Activated CD4-positive, alpha-beta T cell treated with anti-CD3 and anti-CD28 coated beads, Interleukin-2, amount 10 ng/mL, durations not matched to agents 7 days and 5 days (primary cell): Measurements from ENCODE around the gene POLQ. TPM values are rescaled to one million over a fixed set of nuclear protein-coding genes. Genes with fewer than 3 reads are reported as not detected.

ENCODE experiments used
- CTCF ChIA-PET: fragments of 350-600 bp; sonication (Branson Sonifier 250); formaldehyde crosslinking; loops from one replicate; lab custom pipeline; 2021; ENCODE audit warnings: antibody characterized with exemption; lab: Charles Lee
- POLR2A ChIA-PET: fragments of 350-600 bp; sonication (Branson Sonifier 250); formaldehyde crosslinking; loops from one replicate; lab custom pipeline; 2021; ENCODE audit warnings: antibody characterized with exemption; lab: Charles Lee
- DNase-seq: peaks from one replicate; pipeline ENCODE4 v3.0.0-alpha.2; 2020
- H3K27ac Mint-ChIP-seq: one replicate; pipeline ENCODE4 v1.8.0; 2021; ENCODE audit warnings: mild to moderate bottlenecking, moderate library complexity, mixed read lengths
- H3K27me3 Mint-ChIP-seq: one replicate; pipeline ENCODE4 v1.8.0; 2021; ENCODE audit warnings: mixed read lengths
- H3K36me3 Mint-ChIP-seq: one replicate; pipeline ENCODE4 v1.8.0; 2021; ENCODE audit warnings: low read depth, mixed read lengths
- H3K4me1 Mint-ChIP-seq: one replicate; pipeline ENCODE4 v1.8.0; 2021; ENCODE audit warnings: mixed read lengths
- H3K4me3 Mint-ChIP-seq: one replicate; pipeline ENCODE4 v1.8.0; 2021; ENCODE audit warnings: mild to moderate bottlenecking, moderate library complexity, mixed read lengths
- H3K9me3 Mint-ChIP-seq: one replicate; pipeline ENCODE4 v1.8.0; 2021; ENCODE audit warnings: mixed read lengths
- total RNA-seq, 2 experiments: library from RNA; stranded (reverse); gene quantifications; one replicate each; pipeline ENCODE4 v1.2.3, GENCODE V29; 2021

POLQ gene
- total RNA-seq, 2 experiments from 2014 or later: 29.0 to 32.1 TPM

DNA sequence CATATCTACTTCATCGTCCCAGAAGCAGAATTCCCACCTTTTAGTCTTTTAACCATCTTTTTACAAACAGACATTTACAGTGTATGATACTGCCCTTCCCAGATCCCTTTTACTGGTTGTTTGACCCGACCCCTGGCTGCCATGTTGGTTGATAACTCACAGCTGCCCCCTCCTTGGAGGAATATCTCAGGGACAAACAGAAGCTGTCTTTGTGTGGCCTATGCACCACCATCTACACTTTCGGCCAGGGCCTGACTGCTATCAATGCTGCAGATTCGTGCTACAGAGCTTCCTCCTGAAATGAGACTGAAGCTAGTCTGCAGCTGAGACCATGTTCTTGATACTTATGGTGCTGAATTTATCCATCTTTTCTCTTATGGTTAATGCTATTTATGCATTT is 6.6 kb upstream of the POLQ start:
- H3K36me3 Mint-ChIP-seq: no peaks in the 10 kb centered on the region
- no peak overlapping the region for H3K4me3 Mint-ChIP-seq
- ChIA-PET CTCF (no interaction called here), POLR2A (interaction anchor here (0.6 kb wide), 1 partner anchor 68 kb away, joined by 3 read pairs; no protein-coding TSS in a partner anchor)
- no peak overlapping the region for H3K27ac Mint-ChIP-seq
- peaks cover 5% of the 10 kb centered on the region for H3K4me1 Mint-ChIP-seq
- no peaks in the 10 kb centered on the region for H3K9me3 Mint-ChIP-seq
- DNase-seq: no peak
- peaks cover 1% of the 10 kb centered on the region for H3K27me3 Mint-ChIP-seq

DNA sequence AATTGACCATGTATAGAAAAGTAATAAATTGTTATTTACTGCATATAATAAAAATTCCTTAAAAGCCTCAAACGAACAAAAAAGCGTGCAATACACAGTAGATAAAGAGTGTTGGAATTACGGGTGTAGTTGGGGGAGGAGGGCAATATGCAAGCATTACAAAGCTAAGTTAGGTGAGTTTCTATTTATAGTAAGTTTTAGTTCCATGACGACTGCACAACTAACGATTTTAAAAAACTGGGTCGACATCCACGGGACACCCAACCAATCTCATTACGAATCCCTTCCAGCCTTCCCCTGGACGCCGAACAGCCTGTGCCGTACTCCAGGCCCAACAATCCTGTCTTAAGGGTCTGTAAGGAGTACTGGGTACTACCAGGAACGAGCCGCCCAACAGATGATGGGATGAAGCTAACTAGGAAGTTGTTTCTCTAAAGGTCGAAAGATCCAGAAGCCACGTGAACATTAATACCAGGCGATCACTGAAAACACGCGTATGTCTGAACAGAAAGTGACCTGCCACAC is 677 bp downstream of the POLQ start:
- POLR2A ChIA-PET: interaction anchor here (0.6 kb wide), 1 partner anchor 116 kb away, joined by 3 read pairs; the partner anchor contains the start of gene HCLS1
- DNase-seq: peak; percentile 27
- Mint-ChIP-seq H3K36me3 (peaks cover 31% of the 10 kb centered on the region), H3K27ac (peak overlapping the region; percentile 94), H3K27me3 (no peaks in the 10 kb centered on the region), H3K4me1 (peaks cover 45% of the 10 kb centered on the region), H3K4me3 (peak overlapping the region; percentile 93), H3K9me3 (no peaks in the 10 kb centered on the region)
- CTCF ChIA-PET: interaction anchor here (0.6 to 2.2 kb wide), 5 partner anchors 19 to 1358 kb away, joined by 3 to 5 read pairs (median 3); no protein-coding TSS in a partner anchor

DNA sequence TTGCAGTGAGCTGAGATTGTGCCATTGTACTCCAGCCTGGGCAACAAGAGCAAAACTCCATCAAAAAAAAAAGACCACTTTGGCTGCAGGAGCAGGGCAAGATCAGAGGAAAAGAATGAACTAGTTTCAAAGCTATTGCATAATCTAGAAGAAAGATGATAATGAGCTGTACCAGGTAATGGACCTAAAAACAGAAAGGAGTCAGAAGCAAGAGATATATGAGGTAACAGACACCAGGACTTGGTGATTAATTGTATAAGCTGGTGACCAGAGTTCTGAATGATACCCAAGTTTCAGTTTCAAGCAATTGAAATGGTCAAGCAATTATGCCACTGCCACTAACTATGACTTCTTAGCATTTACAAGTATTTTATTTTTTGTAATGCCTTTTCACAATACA is 2.9 kb downstream of the POLQ start:
- ChIA-PET POLR2A (no interaction called here), CTCF (interaction anchor here (0.8 to 1.0 kb wide), 2 partner anchors 13 to 118 kb away, joined by 3 read pairs; partner anchors contain the start of gene HCLS1)
- Mint-ChIP-seq H3K27me3 (no peaks in the 10 kb centered on the region), H3K4me1 (peaks cover 50% of the 10 kb centered on the region), H3K9me3 (no peaks in the 10 kb centered on the region), H3K27ac (peak overlapping the region; percentile 54), H3K36me3 (peaks cover 43% of the 10 kb centered on the region), H3K4me3 (no peak overlapping the region)
- DNase-seq: no peak

DNA sequence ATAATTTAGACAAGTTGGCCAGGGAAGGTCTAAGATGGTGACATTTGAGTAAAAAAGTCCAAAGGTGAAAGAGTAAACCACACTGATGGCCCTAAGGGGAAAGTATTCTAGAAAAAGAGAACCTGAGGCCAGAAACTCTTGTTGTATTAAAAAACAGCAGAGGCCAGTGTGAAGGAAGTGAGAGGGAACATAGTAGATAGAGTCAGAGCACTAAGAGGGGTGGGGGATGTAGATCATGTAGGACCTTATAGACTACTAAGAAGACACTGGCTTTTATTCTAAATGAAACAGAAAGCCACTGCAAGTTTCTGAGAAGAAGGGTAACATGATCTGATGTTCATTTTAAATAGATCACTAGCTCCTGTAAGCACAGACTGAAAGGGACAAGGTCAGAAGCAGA is 14.5 kb downstream of the POLQ start:
- Mint-ChIP-seq H3K27me3 (no peaks in the 10 kb centered on the region), H3K4me1 (peaks cover 9% of the 10 kb centered on the region), H3K36me3 (peaks cover 43% of the 10 kb centered on the region), H3K9me3 (no peaks in the 10 kb centered on the region), H3K4me3 (no peak overlapping the region), H3K27ac (no peak overlapping the region)
- CTCF ChIA-PET: no interaction called here
- POLR2A ChIA-PET: no interaction called here
- no peak for DNase-seq

- Mint-ChIP-seq H3K9me3 (no peaks in the 10 kb centered on the region), H3K4me1 (peaks cover 9% of the 10 kb centered on the region), H3K36me3 (peaks cover 43% of the 10 kb centered on the region), H3K4me3 (no peak overlapping the region), H3K27me3 (no peaks in the 10 kb centered on the region), H3K27ac (no peak overlapping the region)
- DNase-seq: no peak
- POLR2A ChIA-PET: no interaction called here
- CTCF ChIA-PET: interaction anchor here (1.2 to 1.5 kb wide), 2 partner anchors 14 to 100 kb away, joined by 3 read pairs; no protein-coding TSS in a partner anchor
Measured at GRCh38 chr3:121529308-121529707, 16.5 kb downstream of the POLQ start.

DNA sequence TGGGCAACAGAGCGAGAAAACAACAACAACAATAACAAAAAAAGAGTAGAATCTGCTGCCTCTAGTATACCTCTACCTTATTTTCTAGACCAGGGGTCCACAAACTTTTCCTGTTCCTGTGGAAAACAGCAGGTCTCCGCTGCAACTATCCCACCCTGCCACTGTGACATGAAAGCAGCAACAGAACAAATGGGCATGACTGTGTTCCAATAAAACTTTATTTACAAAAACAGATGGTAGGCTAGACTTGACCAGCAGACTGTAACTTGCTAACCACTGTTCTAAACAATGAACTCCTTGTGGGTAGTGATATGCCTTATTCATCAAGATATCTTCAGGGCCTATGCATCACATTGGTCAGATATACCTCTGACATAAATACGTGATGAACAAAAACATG is 25.3 kb downstream of the POLQ start:
- ChIA-PET POLR2A (no interaction called here), CTCF (no interaction called here)
- no peak overlapping the region for H3K27ac Mint-ChIP-seq
- no peak overlapping the region for H3K4me3 Mint-ChIP-seq
- no peaks in the 10 kb centered on the region for H3K4me1 Mint-ChIP-seq
- peaks cover 18% of the 10 kb centered on the region for H3K9me3 Mint-ChIP-seq
- DNase-seq: no peak
- H3K27me3 Mint-ChIP-seq: no peaks in the 10 kb centered on the region
- peaks cover 66% of the 10 kb centered on the region for H3K36me3 Mint-ChIP-seq

DNA sequence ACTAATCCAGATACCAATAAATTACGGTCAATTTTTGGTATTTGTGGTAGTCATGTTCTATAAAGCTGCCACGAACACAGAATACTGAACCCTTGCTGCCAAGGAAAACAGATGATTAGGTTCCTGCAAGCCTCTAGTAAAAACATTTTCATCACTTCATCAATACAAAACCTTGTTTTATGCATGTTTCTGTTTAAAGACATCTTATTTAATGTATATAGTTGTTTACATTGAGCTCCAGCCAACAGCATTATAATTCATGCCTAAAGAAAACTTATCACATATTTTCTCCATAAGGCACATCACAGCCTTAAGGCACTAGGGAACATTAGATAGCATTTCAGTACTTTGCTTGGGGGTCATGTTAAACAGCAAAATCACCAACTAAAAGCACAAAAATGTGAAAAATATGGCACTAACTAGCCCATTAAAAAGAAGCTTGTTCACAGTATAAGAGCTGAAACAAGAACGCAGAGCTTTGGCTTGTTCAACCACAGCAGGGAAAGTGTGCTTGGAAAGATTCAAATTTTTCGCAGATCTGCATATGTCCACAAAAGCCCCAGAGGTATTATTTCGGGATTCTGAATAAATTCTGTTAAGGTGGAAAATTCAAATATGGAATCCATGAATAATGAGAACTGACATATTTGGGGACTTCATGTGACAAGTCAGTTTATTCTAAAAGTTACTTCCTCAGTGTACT is 27.7 kb downstream of the POLQ start:
- peaks cover 72% of the 10 kb centered on the region for H3K36me3 Mint-ChIP-seq
- ChIA-PET CTCF (interaction anchor here (0.6 kb wide), 2 partner anchors 9 to 1059 kb away, joined by 3 read pairs; no protein-coding TSS in a partner anchor), POLR2A (no interaction called here)
- no peaks in the 10 kb centered on the region for H3K27me3 Mint-ChIP-seq
- H3K4me3 Mint-ChIP-seq: no peak overlapping the region
- no peak overlapping the region for H3K27ac Mint-ChIP-seq
- H3K4me1 Mint-ChIP-seq: no peaks in the 10 kb centered on the region
- H3K9me3 Mint-ChIP-seq: peaks cover 23% of the 10 kb centered on the region
- DNase-seq: no peak

GRCh38 chr3:121515862-121516261 is 29.9 kb downstream of the POLQ start:
- ChIA-PET CTCF (interaction anchor here (0.7 to 1.3 kb wide), 2 partner anchors 11 to 19 kb away, joined by 3 to 4 read pairs; no protein-coding TSS in a partner anchor), POLR2A (no interaction called here)
- no peak overlapping the region for H3K4me3 Mint-ChIP-seq

GRCh38 chr3:121515313-121515712 is 30.5 kb downstream of the POLQ start:
- ChIA-PET CTCF (interaction anchor here (0.7 to 1.4 kb wide), 4 partner anchors 9 to 18 kb away, joined by 3 to 4 read pairs (median 4); no protein-coding TSS in a partner anchor), POLR2A (no interaction called here)
- Mint-ChIP-seq H3K36me3 (peaks cover 67% of the 10 kb centered on the region), H3K27me3 (no peaks in the 10 kb centered on the region), H3K4me3 (no peak overlapping the region), H3K9me3 (peaks cover 23% of the 10 kb centered on the region), H3K4me1 (no peaks in the 10 kb centered on the region), H3K27ac (no peak overlapping the region)
- DNase-seq: no peak

More at GRCh38 chr3:121515862-121516261, 29.9 kb downstream of the POLQ start:
- Mint-ChIP-seq H3K4me1 (no peaks in the 10 kb centered on the region), H3K9me3 (peaks cover 23% of the 10 kb centered on the region), H3K36me3 (peaks cover 71% of the 10 kb centered on the region), H3K27ac (no peak overlapping the region), H3K27me3 (no peaks in the 10 kb centered on the region)
- no peak for DNase-seq

- no peak for DNase-seq
- POLR2A ChIA-PET: no interaction called here
- Mint-ChIP-seq H3K27ac (no peak overlapping the region), H3K4me3 (no peak overlapping the region), H3K27me3 (no peaks in the 10 kb centered on the region), H3K9me3 (peaks cover 23% of the 10 kb centered on the region), H3K4me1 (no peaks in the 10 kb centered on the region), H3K36me3 (peaks cover 67% of the 10 kb centered on the region)
- CTCF ChIA-PET: interaction anchor here (1.2 to 1.4 kb wide), 3 partner anchors 9 to 13 kb away, joined by 3 to 4 read pairs (median 4); no protein-coding TSS in a partner anchor
Measured at GRCh38 chr3:121514496-121514895, 31.3 kb downstream of the POLQ start.

GRCh38 chr3:121508389-121508788 is 37.4 kb downstream of the POLQ start:
- POLR2A ChIA-PET: no interaction called here
- H3K36me3 Mint-ChIP-seq: peaks cover 61% of the 10 kb centered on the region
- no peak overlapping the region for H3K4me3 Mint-ChIP-seq
- DNase-seq: no peak
- H3K27ac Mint-ChIP-seq: no peak overlapping the region
- no peaks in the 10 kb centered on the region for H3K9me3 Mint-ChIP-seq
- no peaks in the 10 kb centered on the region for H3K27me3 Mint-ChIP-seq
- H3K4me1 Mint-ChIP-seq: no peaks in the 10 kb centered on the region
- CTCF ChIA-PET: no interaction called here

- H3K36me3 Mint-ChIP-seq: peaks cover 63% of the 10 kb centered on the region
- ChIA-PET POLR2A (no interaction called here), CTCF (no interaction called here)
Measured at GRCh38 chr3:121505256-121505655, 40.5 kb downstream of the POLQ start.

GRCh38 chr3:121504618-121505017 is 41.2 kb downstream of the POLQ start:
- Mint-ChIP-seq H3K27me3 (no peaks in the 10 kb centered on the region), H3K4me3 (no peak overlapping the region), H3K36me3 (peaks cover 59% of the 10 kb centered on the region), H3K4me1 (no peaks in the 10 kb centered on the region), H3K27ac (no peak overlapping the region), H3K9me3 (no peaks in the 10 kb centered on the region)
- ChIA-PET CTCF (no interaction called here), POLR2A (no interaction called here)
- no peak for DNase-seq

More at GRCh38 chr3:121505256-121505655, 40.5 kb downstream of the POLQ start:
- H3K27ac Mint-ChIP-seq: no peak overlapping the region
- no peaks in the 10 kb centered on the region for H3K4me1 Mint-ChIP-seq
- H3K4me3 Mint-ChIP-seq: no peak overlapping the region
- no peaks in the 10 kb centered on the region for H3K27me3 Mint-ChIP-seq
- H3K9me3 Mint-ChIP-seq: no peaks in the 10 kb centered on the region
- DNase-seq: no peak
